Measurements from ENCODE around the gene TMEM169.
"Not testable (repeated sequence)": the region's sequence is repeated elsewhere in the genome, so short reads cannot be mapped to it uniquely, and the experiment has no call there.

The TMEM169 gene

DNA sequence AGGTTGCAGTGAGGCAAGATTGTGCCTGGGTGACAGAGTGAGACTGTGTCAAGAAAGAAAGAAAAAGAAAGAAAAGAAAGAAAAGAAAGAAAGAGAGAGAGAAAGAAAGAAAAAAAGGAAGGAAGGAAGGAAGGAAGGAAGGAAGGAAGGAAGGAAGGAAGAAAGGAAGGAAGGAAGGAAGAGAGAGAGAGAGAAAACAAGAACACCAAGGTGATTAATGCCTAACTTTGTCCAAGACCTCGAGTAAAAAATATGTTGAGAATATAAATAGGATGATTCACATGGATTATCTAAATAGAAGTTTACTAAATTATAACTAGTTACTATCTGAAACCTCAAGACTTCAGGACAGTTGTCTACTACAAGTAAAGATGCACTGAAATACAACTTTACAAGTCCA lies 7.3 kb upstream of the TMEM169 start:
- no peak for TF ChIP-seq CTCF (IDR thresholded peaks at IDR 0.05; ENCODE audit: extremely low read depth, insufficient read depth, missing control alignments)
- DNase-seq (ENCODE audit: low spot score): no peak
- in situ Hi-C loops (cut with MboI; ENCODE audit: low pct_unique_long_range_greater_than_20kb, low sequenced_read_pairs, unreplicated experiment): no loop called here

GRCh38 chr2:216074794-216075193 lies 6.9 kb upstream of the TMEM169 start:
- no peak for TF ChIP-seq CTCF (IDR thresholded peaks at IDR 0.05; ENCODE audit: extremely low read depth, insufficient read depth, missing control alignments)
- no peak for DNase-seq (ENCODE audit: low spot score)
- in situ Hi-C loops (cut with MboI; ENCODE audit: low pct_unique_long_range_greater_than_20kb, low sequenced_read_pairs, unreplicated experiment): no loop called here

GRCh38 chr2:216075510-216076485 lies 5.9 kb upstream of the TMEM169 start:
- in situ Hi-C loops (cut with MboI; ENCODE audit: low pct_unique_long_range_greater_than_20kb, low sequenced_read_pairs, unreplicated experiment): no loop called here
- DNase-seq (ENCODE audit: low spot score): no peak
- TF ChIP-seq CTCF (IDR thresholded peaks at IDR 0.05; ENCODE audit: extremely low read depth, insufficient read depth, missing control alignments): no peak

DNA sequence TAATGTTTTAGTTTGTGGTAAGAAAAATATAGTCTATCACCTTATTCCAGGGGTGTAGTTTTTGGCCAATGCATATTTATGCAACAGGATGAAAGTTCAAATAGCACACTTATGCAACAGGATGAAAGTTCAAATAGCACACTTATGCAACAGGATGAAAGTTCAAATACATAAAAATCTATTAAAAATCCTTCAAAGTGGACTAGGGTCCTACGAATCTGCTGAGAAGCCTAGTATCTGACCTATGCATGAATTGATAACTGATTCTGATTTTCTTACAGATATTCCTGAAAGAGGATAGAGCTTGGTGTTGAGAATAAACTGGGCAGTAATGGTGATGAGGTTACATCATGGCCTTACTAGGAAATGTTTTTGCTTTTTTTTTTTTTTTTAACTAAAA lies 2.9 kb upstream of the TMEM169 start:
- no peak for TF ChIP-seq CTCF (IDR thresholded peaks at IDR 0.05; ENCODE audit: extremely low read depth, insufficient read depth, missing control alignments)
- DNase-seq (ENCODE audit: low spot score): no peak
- in situ Hi-C loops (cut with MboI; ENCODE audit: low pct_unique_long_range_greater_than_20kb, low sequenced_read_pairs, unreplicated experiment): no loop called here

DNA sequence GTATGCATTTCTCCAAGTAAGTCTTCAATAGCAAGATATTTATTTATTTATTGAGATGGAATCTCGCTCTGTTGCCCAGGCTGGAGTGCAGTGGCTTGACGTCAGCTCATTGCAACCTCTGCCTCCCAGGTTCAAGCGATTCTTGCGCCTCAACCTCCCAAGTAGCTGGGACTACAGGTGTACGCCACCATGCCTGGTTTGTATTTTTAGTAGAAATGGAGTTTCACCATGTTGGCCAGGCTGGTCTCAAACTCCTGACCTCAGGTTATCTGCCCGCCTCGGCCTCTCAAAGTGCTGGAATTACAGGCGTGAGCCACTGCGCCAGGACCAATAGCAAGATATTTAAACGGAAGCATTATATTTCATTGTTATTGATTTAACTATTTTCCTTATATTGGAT lies 1.7 kb upstream of the TMEM169 start:
- DNase-seq (ENCODE audit: low spot score); in situ Hi-C loops (cut with MboI; ENCODE audit: low pct_unique_long_range_greater_than_20kb, low sequenced_read_pairs, unreplicated experiment): not testable (repeated sequence)

GRCh38 chr2:216081012-216081411 lies 707 bp upstream of the TMEM169 start:
- DNase-seq (ENCODE audit: low spot score): no peak
- in situ Hi-C loops (cut with MboI; ENCODE audit: low pct_unique_long_range_greater_than_20kb, low sequenced_read_pairs, unreplicated experiment): no loop called here
- no peak for TF ChIP-seq CTCF (IDR thresholded peaks at IDR 0.05; ENCODE audit: extremely low read depth, insufficient read depth, missing control alignments)

- in situ Hi-C loops (cut with MboI; ENCODE audit: low pct_unique_long_range_greater_than_20kb, low sequenced_read_pairs, unreplicated experiment): no loop called here
These were observed 495 bp downstream of the TMEM169 start for GRCh38 chr2:216082117-216082711.

More at GRCh38 chr2:216082117-216082711, 495 bp downstream of the TMEM169 start:
- TF ChIP-seq CTCF (IDR thresholded peaks at IDR 0.05; ENCODE audit: extremely low read depth, insufficient read depth, missing control alignments): no peak
- DNase-seq (ENCODE audit: low spot score): no peak
